ENCODE results near the gene MAP3K4. TPM values are rescaled to one million over a fixed set of nuclear protein-coding genes. Genes with fewer than 3 reads are reported as not detected.

Gene MAP3K4
- total RNA-seq, 1 experiment from 2014 or later: 54.3 TPM

GRCh38 chr6:160956300-160957035 is 35.1 kb upstream of the MAP3K4 start:
- no peak overlapping the region for H3K4ac ChIP-seq (ENCODE audit: low read depth, low read length)
- no peaks in the 10 kb centered on the region for H3K27me3 ChIP-seq (ENCODE audit: insufficient read depth, low read length)
- WGBS (ENCODE audit: extremely low coverage, insufficient read length, low lambda C conversion rate): no CpG with 5 or more reads among the region's 8 CpGs
- H3K9me3 ChIP-seq (ENCODE audit: control insufficient read depth, low read depth, low read length): no peaks in the 10 kb centered on the region
- no peaks in the 10 kb centered on the region for H4K20me1 ChIP-seq (ENCODE audit: control insufficient read depth, insufficient read depth, insufficient read length)
- no peak overlapping the region for H4K8ac ChIP-seq (replicated peaks; ENCODE audit: insufficient read length, low read depth, low read length)
- no peak overlapping the region for H3K23ac ChIP-seq (ENCODE audit: insufficient read length, low read depth, low read length)
- H2BK5ac ChIP-seq (ENCODE audit: insufficient read length, low read length): no peak overlapping the region
- no peak overlapping the region for H3K27ac ChIP-seq (ENCODE audit: insufficient read length, low read depth, low read length)
- no peak overlapping the region for H3K4me3 Mint-ChIP-seq
- H3K36me3 Mint-ChIP-seq (ENCODE audit: insufficient read depth in 1 of 3, low read depth in 3 of 3): no peaks in the 10 kb centered on the region
- no peak overlapping the region for H3K56ac ChIP-seq (ENCODE audit: insufficient read length, low read depth, low read length)
- no peak overlapping the region for H2BK12ac ChIP-seq (ENCODE audit: insufficient read length, low read depth, low read length)
- H4K91ac ChIP-seq (ENCODE audit: insufficient read length, low read depth, low read length): no peak overlapping the region
- H2BK20ac ChIP-seq (ENCODE audit: low read depth, low read length, poor library complexity, severe bottlenecking): no peak overlapping the region
- H3K4me1 ChIP-seq (ENCODE audit: insufficient read depth, low read length): no peaks in the 10 kb centered on the region
- no peak overlapping the region for H3K18ac ChIP-seq (ENCODE audit: insufficient read length, low read depth, low read length)
- no peaks in the 10 kb centered on the region for H3K79me1 ChIP-seq (ENCODE audit: insufficient read depth, low read depth, low read length, poor library complexity, severe bottlenecking)
- no peak for DNase-seq
- H3K27ac Mint-ChIP-seq: no peak overlapping the region
- no peaks in the 10 kb centered on the region; a peak in 1 of 5 replicates for H3K9me3 Mint-ChIP-seq
- H2BK120ac ChIP-seq (ENCODE audit: low read depth, low read length, poor library complexity, severe bottlenecking): no peak overlapping the region
- H3K27me3 Mint-ChIP-seq (ENCODE audit: low read depth): peaks cover 3% of the 10 kb centered on the region; the same call in 1 of the 2 replicates
- H3K4me2 ChIP-seq (ENCODE audit: insufficient read depth, insufficient read length, low read length): no peak overlapping the region
- H2AK5ac ChIP-seq (ENCODE audit: insufficient read length, low read length): no peak overlapping the region
- no peak for TF ChIP-seq CTCF (conservative IDR thresholded peaks at IDR 0.05)
- H3T11ph ChIP-seq (ENCODE audit: low read length): no peak overlapping the region
- H2BK15ac ChIP-seq (ENCODE audit: low read depth, low read length): no peak overlapping the region
- no peaks in the 10 kb centered on the region for H3K79me2 ChIP-seq (ENCODE audit: insufficient read depth, low read length)
- no peak overlapping the region for H3K9ac ChIP-seq (ENCODE audit: extremely low read depth, insufficient read length, low read length)
- no peak overlapping the region for H2AFZ ChIP-seq (ENCODE audit: low read length)
- H3K14ac ChIP-seq (ENCODE audit: insufficient read depth, low read length): no peak overlapping the region
- H4K5ac ChIP-seq (ENCODE audit: insufficient read length, low read depth, low read length): no peak overlapping the region
- H3K23me2 ChIP-seq (ENCODE audit: insufficient read length, low read depth, low read length, poor library complexity, severe bottlenecking): no peaks in the 10 kb centered on the region
- H3K4me1 Mint-ChIP-seq: peaks cover 18% of the 10 kb centered on the region in 2 experiments
